Stimulated activated CD4-positive, alpha-beta T cell treated with anti-CD3 and anti-CD28 coated beads, Interleukin-2, amount 100 ng/mL, for 4 hours (primary cell): ENCODE data around the gene WHAMM.
"Not testable (repeated sequence)": the region's sequence is repeated elsewhere in the genome, so short reads cannot be mapped to it uniquely, and the experiment has no call there.

ENCODE experiments used
- DNase-seq: peaks from one replicate; pipeline ENCODE4 v3.0.0-alpha.2; 2020; ENCODE audit warnings: low read depth

The WHAMM gene

DNA sequence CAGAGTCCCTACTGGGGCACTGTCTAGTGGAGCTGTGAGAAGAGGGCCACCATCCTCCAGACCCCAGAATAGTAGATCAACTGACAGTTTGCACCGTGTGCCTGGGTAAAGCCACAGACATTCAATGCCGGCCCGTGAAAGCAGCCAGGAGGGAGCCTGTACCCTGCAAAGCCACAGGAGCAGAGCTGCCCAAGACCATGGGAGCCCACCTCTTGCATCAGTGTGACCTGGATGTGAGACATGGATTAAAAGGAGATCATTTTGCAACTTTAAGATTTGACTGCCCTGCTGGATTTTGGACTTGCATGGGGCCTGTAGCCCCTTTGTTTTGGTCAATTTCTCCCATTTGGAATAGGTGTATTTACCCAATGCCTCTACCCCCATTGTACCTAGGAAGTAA is 56.6 kb downstream of the WHAMM start:
- not testable (repeated sequence) for DNase-seq

GRCh38 chr15:82870727-82871320 is 61.4 kb downstream of the WHAMM start:
- DNase-seq, result no peak

- DNase-seq, result no peak
Measured at GRCh38 chr15:82871358-82871757, 61.9 kb downstream of the WHAMM start.

GRCh38 chr15:82871832-82872484 is 62.5 kb downstream of the WHAMM start:
- DNase-seq, result no peak

DNA sequence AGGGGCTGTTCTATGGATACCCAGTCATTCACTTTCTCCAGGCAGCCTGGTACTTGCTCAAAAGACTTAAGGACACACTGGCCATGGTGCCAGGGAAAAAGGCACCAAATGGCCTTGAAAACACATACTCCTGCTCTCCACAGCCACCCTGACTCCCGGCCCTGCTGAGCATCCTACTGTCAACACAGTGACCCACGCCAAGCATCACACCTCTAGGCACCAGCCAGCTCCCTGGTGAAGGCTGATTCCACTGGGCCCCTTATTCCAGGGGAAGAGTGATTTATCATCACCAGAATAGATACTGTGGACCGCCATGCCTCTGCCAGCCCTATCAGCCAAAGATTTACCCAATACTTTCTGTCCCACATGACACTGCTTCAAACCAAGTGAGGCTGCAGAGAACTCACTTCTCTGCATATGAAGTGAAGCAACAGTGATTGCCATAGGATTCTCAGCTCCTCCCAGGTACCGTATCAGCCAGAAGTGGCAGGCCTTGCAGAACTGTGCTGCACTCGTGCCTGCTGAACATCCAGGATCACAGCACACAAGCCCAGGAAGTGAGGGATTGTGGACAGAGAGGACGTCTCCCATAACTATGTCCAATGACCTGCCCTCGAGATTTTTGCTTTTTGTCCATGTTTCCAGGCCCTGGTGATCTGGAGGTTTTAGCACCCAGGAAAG is 63.7 kb downstream of the WHAMM start:
- DNase-seq, result no peak

DNA sequence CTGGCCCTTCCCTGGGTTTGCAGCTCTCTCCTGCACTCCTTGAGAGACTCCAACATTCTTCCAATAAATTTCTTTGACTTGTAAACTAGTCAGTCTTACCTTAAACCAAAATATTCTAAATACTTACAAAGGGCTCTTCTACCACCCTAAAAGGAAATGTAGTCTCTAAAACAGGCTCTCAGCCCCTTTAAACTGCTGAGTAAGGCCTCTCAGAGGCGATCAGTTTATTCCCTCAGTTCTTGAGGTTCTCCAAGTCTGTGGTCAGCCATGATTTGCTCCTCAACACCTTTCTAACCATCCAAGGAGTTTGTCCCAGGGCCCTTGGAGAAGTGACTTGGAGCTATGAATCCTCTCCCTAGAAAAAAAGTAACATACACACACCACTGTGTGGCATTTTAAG is 64.8 kb downstream of the WHAMM start:
- DNase-seq, result no peak

DNA sequence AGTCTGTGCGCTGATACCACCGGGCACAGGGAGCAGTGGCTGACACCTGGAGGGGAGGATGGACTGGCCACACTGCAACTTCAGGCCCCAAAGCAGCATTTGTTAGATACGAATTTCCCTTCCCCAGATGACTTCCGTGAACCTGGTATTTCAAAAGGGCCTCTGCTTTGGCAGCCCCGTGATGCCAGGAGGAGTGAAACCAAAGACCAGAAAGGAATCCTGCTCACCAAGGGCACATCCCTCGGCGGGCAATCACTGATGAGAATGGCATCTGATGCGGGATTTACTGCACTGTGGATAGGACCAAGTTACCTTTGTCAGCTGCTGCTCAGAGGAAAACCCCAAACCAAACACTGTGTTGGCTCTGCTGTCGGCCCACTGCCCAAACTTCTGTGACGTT is 65.5 kb downstream of the WHAMM start:
- no peak for DNase-seq

- no peak for DNase-seq
Measured at GRCh38 chr15:82875411-82876003, 66.1 kb downstream of the WHAMM start.

- DNase-seq, result no peak
Measured at GRCh38 chr15:82877825-82878224, 68.4 kb downstream of the WHAMM start.

- no peak for DNase-seq
Measured at GRCh38 chr15:82878325-82878724, 68.9 kb downstream of the WHAMM start.

GRCh38 chr15:82880704-82881103 is 71.3 kb downstream of the WHAMM start:
- DNase-seq, result no peak

DNA sequence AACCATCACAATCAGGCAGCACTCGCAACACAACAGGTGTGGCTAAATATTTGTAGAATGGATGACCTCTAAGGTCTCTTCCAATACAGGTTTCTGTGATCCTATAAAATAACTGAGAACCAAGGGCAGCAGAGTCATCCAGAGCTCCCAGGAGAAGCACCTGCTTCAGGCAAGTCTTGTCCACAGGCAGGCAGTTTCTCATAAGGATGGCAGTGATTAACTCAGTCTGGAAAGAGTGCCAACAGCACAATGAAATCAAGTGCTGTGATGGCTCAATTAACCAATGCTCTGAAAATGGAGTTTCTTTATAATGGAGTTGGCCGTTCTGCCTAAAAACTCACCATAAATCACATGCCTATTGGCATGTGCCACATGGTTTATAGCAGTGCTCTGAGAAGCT is 72.3 kb downstream of the WHAMM start:
- no peak for DNase-seq

- no peak for DNase-seq
Measured at GRCh38 chr15:82882273-82882928, 73.0 kb downstream of the WHAMM start.
